Measurements from ENCODE around the gene LDB3.
A peak's percentile ranks its signal among the peaks of the same experiment; 100 is the strongest.

The LDB3 gene

GRCh38 chr10:86727470-86727869 lies 59.2 kb downstream of the LDB3 start:
- H3K27ac ChIP-seq = no peak overlapping the region

DNA sequence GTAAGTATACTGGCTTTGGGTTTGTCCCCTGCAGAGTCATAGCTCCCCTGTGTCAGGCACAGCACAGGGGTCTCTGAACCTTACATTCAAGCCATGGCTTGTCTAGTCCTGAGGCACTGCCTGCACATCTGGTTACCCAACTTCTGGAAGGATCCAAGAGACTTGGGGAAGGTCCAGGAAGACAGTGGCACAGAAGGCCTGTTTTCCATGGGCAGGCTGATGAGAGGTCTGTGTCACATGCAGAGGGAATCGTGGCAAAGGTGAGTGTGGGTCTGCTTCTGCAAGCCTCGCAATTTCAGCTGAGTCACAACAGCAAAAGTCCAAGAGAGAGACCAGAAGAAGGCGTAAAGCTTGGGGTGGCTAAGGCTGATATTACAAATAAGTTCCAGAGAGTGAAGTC lies 59.7 kb downstream of the LDB3 start:
- TF ChIP-seq CTCF (IDR thresholded peaks at IDR 0.05) = no peak
- Histone ChIP-seq H3K27me3 (ENCODE audit: control insufficient read depth, insufficient read depth, low read length) (no peaks in the 10 kb centered on the region), H3K4me3 (ENCODE audit: low read depth, low read length) (no peak overlapping the region), H3K9me3 (ENCODE audit: control insufficient read depth, low read length) (no peaks in the 10 kb centered on the region), H3K36me3 (ENCODE audit: control insufficient read depth, insufficient read depth, low read length) (no peaks in the 10 kb centered on the region), H3K4me1 (peaks cover 3% of the 10 kb centered on the region), H3K4me2 (ENCODE audit: low read length) (no peak overlapping the region), H3K9ac (no peak overlapping the region), H3K79me2 (no peaks in the 10 kb centered on the region), H2AFZ (no peak overlapping the region), H3K27ac (no peak overlapping the region)

More at GRCh38 chr10:86727470-86727869, 59.2 kb downstream of the LDB3 start:
- Histone ChIP-seq H3K9me3 (ENCODE audit: control insufficient read depth, low read length) (no peaks in the 10 kb centered on the region), H3K4me2 (ENCODE audit: low read length) (no peak overlapping the region), H3K9ac (no peak overlapping the region), H3K4me1 (peaks cover 3% of the 10 kb centered on the region), H3K4me3 (ENCODE audit: low read depth, low read length) (no peak overlapping the region), H2AFZ (no peak overlapping the region), H3K36me3 (ENCODE audit: control insufficient read depth, insufficient read depth, low read length) (no peaks in the 10 kb centered on the region), H3K27me3 (ENCODE audit: control insufficient read depth, insufficient read depth, low read length) (no peaks in the 10 kb centered on the region), H3K79me2 (no peaks in the 10 kb centered on the region)
- no peak for TF ChIP-seq CTCF (IDR thresholded peaks at IDR 0.05)

DNA sequence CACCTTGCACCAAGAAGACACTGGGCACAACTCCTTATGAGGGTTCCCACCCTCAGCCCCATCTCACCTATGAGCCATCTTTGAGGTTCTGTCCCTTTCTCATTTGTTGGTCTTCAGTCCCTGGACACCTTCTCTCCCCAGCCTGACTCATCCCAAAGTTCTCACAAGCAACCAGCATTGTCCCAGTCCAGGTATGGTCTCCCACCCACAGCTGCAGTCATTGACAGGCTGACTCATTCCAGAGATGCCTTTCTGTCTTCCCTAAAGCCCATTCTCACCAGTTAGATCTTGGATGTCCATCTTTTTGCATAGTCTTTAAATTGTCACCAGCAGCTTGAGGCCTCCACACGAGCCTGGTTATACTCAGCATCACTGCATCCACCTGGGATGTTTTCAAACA lies 61.4 kb downstream of the LDB3 start:
- Histone ChIP-seq H3K9me3 (ENCODE audit: control insufficient read depth, low read length) (no peaks in the 10 kb centered on the region), H3K79me2 (no peaks in the 10 kb centered on the region), H3K36me3 (ENCODE audit: control insufficient read depth, insufficient read depth, low read length) (no peaks in the 10 kb centered on the region), H3K4me1 (peaks cover 3% of the 10 kb centered on the region), H2AFZ (no peak overlapping the region), H3K9ac (no peak overlapping the region), H3K27ac (no peak overlapping the region), H3K27me3 (ENCODE audit: control insufficient read depth, insufficient read depth, low read length) (no peaks in the 10 kb centered on the region), H3K4me2 (ENCODE audit: low read length) (no peak overlapping the region), H3K4me3 (ENCODE audit: low read depth, low read length) (no peak overlapping the region)
- TF ChIP-seq CTCF (IDR thresholded peaks at IDR 0.05) = no peak

GRCh38 chr10:86730227-86730626 lies 61.9 kb downstream of the LDB3 start:
- TF ChIP-seq CTCF (IDR thresholded peaks at IDR 0.05) = no peak
- H3K9me3 ChIP-seq (ENCODE audit: control insufficient read depth, low read length) = no peaks in the 10 kb centered on the region
- no peak overlapping the region for H3K9ac ChIP-seq
- H3K4me1 ChIP-seq = peaks cover 3% of the 10 kb centered on the region
- H3K27ac ChIP-seq = no peak overlapping the region
- H3K36me3 ChIP-seq (ENCODE audit: control insufficient read depth, insufficient read depth, low read length) = no peaks in the 10 kb centered on the region
- H3K79me2 ChIP-seq = no peaks in the 10 kb centered on the region
- no peaks in the 10 kb centered on the region for H3K27me3 ChIP-seq (ENCODE audit: control insufficient read depth, insufficient read depth, low read length)
- no peak overlapping the region for H3K4me3 ChIP-seq (ENCODE audit: low read depth, low read length)
- peak overlapping the region; percentile 42 for H2AFZ ChIP-seq
- H3K4me2 ChIP-seq (ENCODE audit: low read length) = no peak overlapping the region

DNA sequence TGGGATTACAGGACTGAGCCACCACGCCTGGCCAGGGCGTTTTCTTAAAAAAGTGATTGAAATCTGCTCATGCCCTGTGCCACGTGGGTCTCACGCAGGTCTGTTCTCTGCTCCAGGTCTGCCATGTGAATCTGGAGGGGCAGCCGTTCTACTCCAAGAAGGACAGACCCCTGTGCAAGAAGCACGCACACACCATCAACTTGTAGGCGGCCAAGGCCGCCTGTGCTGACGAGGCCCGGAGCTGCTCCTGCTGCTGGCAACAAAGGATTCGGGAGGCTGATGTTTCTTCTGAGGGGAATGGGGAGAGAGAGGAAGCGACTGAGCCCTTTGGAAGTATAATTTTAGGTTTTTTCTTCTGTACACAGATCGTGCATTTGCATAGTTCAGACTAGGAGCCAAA lies 64.5 kb downstream of the LDB3 start:
- no peak overlapping the region for H3K27ac ChIP-seq
- H3K4me3 ChIP-seq (ENCODE audit: low read depth, low read length) = no peak overlapping the region

More for the DNA sequence above, 64.5 kb downstream of the LDB3 start:
- Histone ChIP-seq H3K4me1 (peaks cover 3% of the 10 kb centered on the region), H3K36me3 (ENCODE audit: control insufficient read depth, insufficient read depth, low read length) (no peaks in the 10 kb centered on the region), H3K4me2 (ENCODE audit: low read length) (no peak overlapping the region), H3K79me2 (no peaks in the 10 kb centered on the region), H3K27me3 (ENCODE audit: control insufficient read depth, insufficient read depth, low read length) (no peaks in the 10 kb centered on the region), H3K9ac (no peak overlapping the region), H3K9me3 (ENCODE audit: control insufficient read depth, low read length) (no peaks in the 10 kb centered on the region), H2AFZ (no peak overlapping the region)
- TF ChIP-seq CTCF (IDR thresholded peaks at IDR 0.05) = no peak
